GM12872 (cell line): ENCODE data around the gene CYP11A1.

Experiments
- CTCF ChIP-seq: IDR thresholded peaks from 3 replicates; pipeline ENCODE4 v1.5.1; 2011; ENCODE audit warnings: low read depth, mild to moderate bottlenecking, low read length, moderate library complexity; ENCODE audit not compliant: insufficient read depth

CYP11A1 gene

GRCh38 chr15:74349241-74349778, 18.1 kb downstream of the CYP11A1 start:
- no peak for TF ChIP-seq CTCF

- no peak for TF ChIP-seq CTCF
These were observed 19.6 kb downstream of the CYP11A1 start for GRCh38 chr15:74347757-74348250.

GRCh38 chr15:74345051-74345450, 22.4 kb downstream of the CYP11A1 start:
- no peak for TF ChIP-seq CTCF

GRCh38 chr15:74343797-74344127, 23.7 kb downstream of the CYP11A1 start:
- TF ChIP-seq CTCF, result no peak

GRCh38 chr15:74343127-74343796, 24.2 kb downstream of the CYP11A1 start:
- no peak for TF ChIP-seq CTCF

- no peak for TF ChIP-seq CTCF
These were observed 27.3 kb downstream of the CYP11A1 start for GRCh38 chr15:74340150-74340549.

GRCh38 chr15:74339371-74339770, 28.1 kb downstream of the CYP11A1 start:
- no peak for TF ChIP-seq CTCF
